GM20000 (cell line): ENCODE data around the gene ADARB2.
"Not testable (repeated sequence)": the region's sequence is repeated elsewhere in the genome, so short reads cannot be mapped to it uniquely, and the experiment has no call there.

ENCODE experiments used
- DNase-seq: peaks from one replicate; pipeline ENCODE4 v3.0.0; 2012; ENCODE audit warnings: low spot score
- CTCF ChIP-seq: IDR thresholded peaks from 2 replicates; pipeline ENCODE4 v1.5.1; 2012; ENCODE audit warnings: mild to moderate bottlenecking, control low read depth; ENCODE audit errors: extremely low read depth, missing control alignments

Gene ADARB2

GRCh38 chr10:1462994-1463633 lies 274.2 kb downstream of the ADARB2 start:
- DNase-seq: no peak
- TF ChIP-seq CTCF: no peak

- no peak for DNase-seq
- no peak for TF ChIP-seq CTCF
Measured at GRCh38 chr10:1462521-1462920, 274.8 kb downstream of the ADARB2 start.

GRCh38 chr10:1462032-1462431 lies 275.3 kb downstream of the ADARB2 start:
- DNase-seq: no peak
- TF ChIP-seq CTCF: no peak

GRCh38 chr10:1461016-1461415 lies 276.3 kb downstream of the ADARB2 start:
- TF ChIP-seq CTCF: no peak
- no peak for DNase-seq

- not testable (repeated sequence) for DNase-seq
Measured at GRCh38 chr10:1459664-1460063, 277.7 kb downstream of the ADARB2 start.

- no peak for DNase-seq
Measured at GRCh38 chr10:1454951-1455350, 282.4 kb downstream of the ADARB2 start.

GRCh38 chr10:1454428-1454827 lies 282.9 kb downstream of the ADARB2 start:
- TF ChIP-seq CTCF: no peak

More at GRCh38 chr10:1454951-1455350, 282.4 kb downstream of the ADARB2 start:
- no peak for TF ChIP-seq CTCF

GRCh38 chr10:1452777-1453176 lies 284.5 kb downstream of the ADARB2 start:
- no peak for TF ChIP-seq CTCF

More at GRCh38 chr10:1454428-1454827, 282.9 kb downstream of the ADARB2 start:
- DNase-seq: peak; percentile 51

More at GRCh38 chr10:1452777-1453176, 284.5 kb downstream of the ADARB2 start:
- DNase-seq: no peak
